HEK293 (cell line): ENCODE data around the gene VPS11.
A peak's percentile ranks its signal among the peaks of the same experiment; 100 is the strongest.

Source experiments
- GLIS1 ChIP-seq: fragments of 450-650 bp; formaldehyde crosslinking; IDR thresholded peaks from 2 replicates; pipeline ENCODE4 v1.5.1; 2016; ENCODE audit warnings: missing biosample characterization, missing genetic modification characterization
- HOXA7 ChIP-seq: sonication (generic); formaldehyde crosslinking; IDR thresholded peaks from 2 replicates; pipeline ENCODE4 v1.8.1; 2022; ENCODE audit warnings: missing genetic modification reagents, borderline replicate concordance
- HOXC10 ChIP-seq: sonication (generic); formaldehyde crosslinking; IDR thresholded peaks from 2 replicates; pipeline ENCODE4 v1.8.1; 2023; ENCODE audit warnings: mild to moderate bottlenecking, missing genetic modification reagents
- IKZF3 ChIP-seq: fragments of 450-650 bp; IDR thresholded peaks from 2 replicates; pipeline ENCODE4 v1.5.0; 2018; ENCODE audit warnings: missing biosample characterization, mild to moderate bottlenecking, missing genetic modification characterization, moderate library complexity
- KLF16 ChIP-seq: fragments of 450-650 bp; formaldehyde crosslinking; IDR thresholded peaks from 2 replicates; pipeline ENCODE4 v1.5.1; 2017; ENCODE audit warnings: missing biosample characterization, missing genetic modification characterization
- KLF8 ChIP-seq: fragments of 450-650 bp; formaldehyde crosslinking; IDR thresholded peaks from 2 replicates; pipeline ENCODE4 v1.5.1; 2016; ENCODE audit warnings: missing biosample characterization, missing genetic modification characterization
- MZF1 ChIP-seq: fragments of 450-650 bp; formaldehyde crosslinking; IDR thresholded peaks from 2 replicates; pipeline ENCODE4 v1.5.1; 2017; ENCODE audit warnings: missing biosample characterization, missing genetic modification characterization, borderline replicate concordance
- PATZ1 ChIP-seq: fragments of 450-650 bp; formaldehyde crosslinking; IDR thresholded peaks from 2 replicates; pipeline ENCODE4 v1.5.1; 2016; ENCODE audit warnings: missing biosample characterization, missing genetic modification characterization
- SCRT1 ChIP-seq: fragments of 450-650 bp; formaldehyde crosslinking; IDR thresholded peaks from 2 replicates; pipeline ENCODE4 v1.5.1; 2016; ENCODE audit warnings: missing biosample characterization, missing genetic modification characterization, borderline replicate concordance
- SP3 ChIP-seq: fragments of 450-650 bp; formaldehyde crosslinking; IDR thresholded peaks from 2 replicates; pipeline ENCODE4 v1.5.1; 2016; ENCODE audit warnings: missing biosample characterization, missing genetic modification characterization
- TCF7L2 ChIP-seq: IDR thresholded peaks from 2 replicates; pipeline ENCODE4 v1.6.1; 2011; ENCODE audit warnings: low read depth, mild to moderate bottlenecking, inconsistent platforms, low read length, moderate library complexity, borderline replicate concordance
- WT1 ChIP-seq: fragments of 450-650 bp; formaldehyde crosslinking; IDR thresholded peaks from 2 replicates; pipeline ENCODE4 v1.5.1; 2016; ENCODE audit warnings: missing biosample characterization, missing genetic modification characterization
- ZBTB17 ChIP-seq: fragments of 450-650 bp; formaldehyde crosslinking; IDR thresholded peaks from 2 replicates; pipeline ENCODE4 v1.5.1; 2016; ENCODE audit warnings: missing biosample characterization, missing genetic modification characterization
- ZFP37 ChIP-seq: fragments of 450-650 bp; formaldehyde crosslinking; IDR thresholded peaks from 2 replicates; pipeline ENCODE4 v1.5.1; 2016; ENCODE audit warnings: missing biosample characterization, missing genetic modification characterization
- ZNF10 ChIP-seq: fragments of 450-650 bp; formaldehyde crosslinking; IDR thresholded peaks from 2 replicates; pipeline ENCODE4 v1.5.1; 2017; ENCODE audit warnings: missing biosample characterization, missing genetic modification characterization
- ZNF16 ChIP-seq: fragments of 450-650 bp; formaldehyde crosslinking; IDR thresholded peaks from 2 replicates; pipeline ENCODE4 v1.5.1; 2016; ENCODE audit warnings: low read depth, missing biosample characterization, missing genetic modification characterization
- ZNF19 ChIP-seq: fragments of 450-650 bp; formaldehyde crosslinking; IDR thresholded peaks from 2 replicates; pipeline ENCODE4; 2016; ENCODE audit warnings: missing biosample characterization, missing genetic modification characterization, low read depth
- ZNF248 ChIP-seq: fragments of 450-650 bp; formaldehyde crosslinking; IDR thresholded peaks from 2 replicates; pipeline ENCODE4 v1.5.1; 2017; ENCODE audit warnings: missing biosample characterization, missing genetic modification characterization
- ZNF280D ChIP-seq: fragments of 450-650 bp; formaldehyde crosslinking; IDR thresholded peaks from 2 replicates; pipeline ENCODE4 v1.5.1; 2016; ENCODE audit warnings: missing biosample characterization, missing genetic modification characterization
- ZNF354C ChIP-seq: fragments of 450-650 bp; formaldehyde crosslinking; IDR thresholded peaks from 2 replicates; pipeline ENCODE4 v1.5.1; 2016; ENCODE audit warnings: missing biosample characterization, missing genetic modification characterization, low read depth, borderline replicate concordance
- ZNF416 ChIP-seq: fragments of 450-650 bp; formaldehyde crosslinking; IDR thresholded peaks from 2 replicates; pipeline ENCODE4 v1.5.1; 2016; ENCODE audit warnings: missing biosample characterization, missing genetic modification characterization
- ZNF571 ChIP-seq: fragments of 450-650 bp; formaldehyde crosslinking; IDR thresholded peaks from 2 replicates; pipeline ENCODE4 v1.5.0; 2017; ENCODE audit warnings: missing biosample characterization, missing genetic modification characterization
- ZNF629 ChIP-seq: fragments of 450-650 bp; formaldehyde crosslinking; IDR thresholded peaks from 2 replicates; pipeline ENCODE4 v1.5.1; 2017; ENCODE audit warnings: missing biosample characterization, missing genetic modification characterization
- ZNF776 ChIP-seq: fragments of 450-650 bp; formaldehyde crosslinking; IDR thresholded peaks from 2 replicates; pipeline ENCODE4 v1.5.0; 2017; ENCODE audit warnings: missing biosample characterization, missing genetic modification characterization, borderline replicate concordance
- ZNF843 ChIP-seq: fragments of 450-650 bp; formaldehyde crosslinking; IDR thresholded peaks from 2 replicates; pipeline ENCODE4 v1.5.1; 2016; ENCODE audit warnings: missing biosample characterization, missing genetic modification characterization
- ZXDB ChIP-seq: fragments of 450-650 bp; formaldehyde crosslinking; IDR thresholded peaks from 2 replicates; pipeline ENCODE4 v1.5.1; 2016; ENCODE audit warnings: missing biosample characterization, missing genetic modification characterization
- TF ChIP-seq, protein P1 (sequence below): fragments of 450-650 bp; formaldehyde crosslinking; IDR thresholded peaks from 2 replicates; pipeline ENCODE4 v1.5.1; 2016; ENCODE audit warnings: missing biosample characterization, missing genetic modification characterization
- TF ChIP-seq, protein P2 (sequence below): fragments of 450-650 bp; formaldehyde crosslinking; IDR thresholded peaks from 2 replicates; pipeline ENCODE4 v1.5.1; 2016; ENCODE audit warnings: missing biosample characterization, missing genetic modification characterization
- TF ChIP-seq, protein P3 (sequence below): fragments of 450-650 bp; formaldehyde crosslinking; IDR thresholded peaks from 2 replicates; pipeline ENCODE4 v1.5.1; 2017; ENCODE audit warnings: missing biosample characterization, missing genetic modification characterization
- TF ChIP-seq, protein P4 (sequence below): fragments of 450-650 bp; formaldehyde crosslinking; IDR thresholded peaks from 2 replicates; pipeline ENCODE4 v1.5.1; 2016; ENCODE audit warnings: missing biosample characterization, missing genetic modification characterization

The VPS11 gene

DNA sequence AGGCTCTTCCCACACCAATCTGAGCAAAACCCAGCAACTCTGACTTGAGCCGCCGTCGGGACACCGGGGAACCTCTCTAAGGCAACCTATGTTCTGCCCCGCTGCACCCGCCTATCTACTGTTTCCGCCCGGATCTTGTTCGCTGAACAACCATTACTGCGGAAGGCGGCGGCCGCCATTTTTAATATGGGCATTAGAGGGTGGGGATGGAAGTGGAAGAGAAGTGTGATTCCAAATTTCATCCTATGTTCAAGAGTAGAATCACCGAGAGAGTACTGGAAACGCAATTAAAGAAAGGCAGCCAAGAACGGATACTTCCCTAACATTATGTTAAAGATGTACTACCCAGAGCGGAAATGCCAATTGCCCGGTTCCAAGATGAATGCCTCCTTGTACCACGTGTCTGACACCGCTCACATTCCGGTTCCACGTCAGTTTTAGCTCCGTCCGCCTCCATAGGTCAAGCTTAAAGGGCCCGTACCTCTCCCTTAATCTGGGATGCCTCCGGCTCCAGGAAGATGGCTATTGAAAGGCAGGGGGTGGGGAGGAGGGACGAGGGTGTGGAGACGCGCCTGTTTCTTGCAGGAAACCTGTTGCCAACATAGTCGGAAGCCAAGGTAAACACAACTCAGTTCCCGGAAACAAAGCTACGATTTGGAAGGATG is 34.3 kb downstream of the VPS11 start, which contains the start of gene DPAGT1 (continued):
- TF ChIP-seq ZNF843 (tag by site-specific recombination) (peak; percentile 22; the same call in 1 of the 2 replicates), ZNF280D (tag by site-specific recombination) (no peak), ZNF571 (tag by site-specific recombination) (no peak), HOXA7 (no peak), SP3 (peak; percentile 74), ZBTB17 (tag by site-specific recombination) (peak; percentile 84), KLF16 (tag by site-specific recombination) (peak; percentile 57; the same call in 1 of the 2 replicates), ZNF16 (no peak), ZNF19 (tag by site-specific recombination) (no peak), ZNF416 (no peak), ZNF776 (tag by site-specific recombination) (no peak), IKZF3 (peak; percentile 92), ZNF629 (tag by site-specific recombination) (peak; percentile 79), ZNF354C (tag by site-specific recombination) (no peak), SCRT1 (tag by site-specific recombination) (peak; percentile 93), ZNF248 (tag by site-specific recombination) (no peak), WT1 (tag by site-specific recombination) (0 out of 2 replicates have a peak, but pooled peaks have one; percentile 25), HOXC10 (CRISPR knock-in tag) (no peak), TCF7L2 (no peak), ZFP37 (tag by site-specific recombination) (0 out of 2 replicates have a peak, but pooled peaks have one; percentile 23), PATZ1 (peak; percentile 73; the same call in 1 of the 2 replicates), ZXDB (tag by site-specific recombination) (peak; percentile 86), MZF1 (tag by site-specific recombination) (no peak), GLIS1 (tag by site-specific recombination) (no peak), KLF8 (tag by site-specific recombination) (peak; percentile 52), ZNF10 (tag by site-specific recombination) (no peak)
- TF ChIP-seq, protein P1, sequence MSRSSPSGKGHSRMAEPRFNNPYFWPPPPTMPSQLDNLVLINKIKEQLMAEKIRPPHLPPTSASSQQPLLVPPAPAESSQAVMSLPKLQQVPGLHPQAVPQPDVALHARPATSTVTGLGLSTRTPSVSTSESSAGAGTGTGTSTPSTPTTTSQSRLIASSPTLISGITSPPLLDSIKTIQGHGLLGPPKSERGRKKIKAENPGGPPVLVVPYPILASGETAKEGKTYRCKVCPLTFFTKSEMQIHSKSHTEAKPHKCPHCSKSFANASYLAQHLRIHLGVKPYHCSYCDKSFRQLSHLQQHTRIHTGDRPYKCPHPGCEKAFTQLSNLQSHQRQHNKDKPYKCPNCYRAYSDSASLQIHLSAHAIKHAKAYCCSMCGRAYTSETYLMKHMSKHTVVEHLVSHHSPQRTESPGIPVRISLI (tag by site-specific recombination): no peak
- TF ChIP-seq, protein P2, sequence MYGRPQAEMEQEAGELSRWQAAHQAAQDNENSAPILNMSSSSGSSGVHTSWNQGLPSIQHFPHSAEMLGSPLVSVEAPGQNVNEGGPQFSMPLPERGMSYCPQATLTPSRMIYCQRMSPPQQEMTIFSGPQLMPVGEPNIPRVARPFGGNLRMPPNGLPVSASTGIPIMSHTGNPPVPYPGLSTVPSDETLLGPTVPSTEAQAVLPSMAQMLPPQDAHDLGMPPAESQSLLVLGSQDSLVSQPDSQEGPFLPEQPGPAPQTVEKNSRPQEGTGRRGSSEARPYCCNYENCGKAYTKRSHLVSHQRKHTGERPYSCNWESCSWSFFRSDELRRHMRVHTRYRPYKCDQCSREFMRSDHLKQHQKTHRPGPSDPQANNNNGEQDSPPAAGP: peak; percentile 31; the same call in 1 of the 2 replicates
- TF ChIP-seq, protein P3, sequence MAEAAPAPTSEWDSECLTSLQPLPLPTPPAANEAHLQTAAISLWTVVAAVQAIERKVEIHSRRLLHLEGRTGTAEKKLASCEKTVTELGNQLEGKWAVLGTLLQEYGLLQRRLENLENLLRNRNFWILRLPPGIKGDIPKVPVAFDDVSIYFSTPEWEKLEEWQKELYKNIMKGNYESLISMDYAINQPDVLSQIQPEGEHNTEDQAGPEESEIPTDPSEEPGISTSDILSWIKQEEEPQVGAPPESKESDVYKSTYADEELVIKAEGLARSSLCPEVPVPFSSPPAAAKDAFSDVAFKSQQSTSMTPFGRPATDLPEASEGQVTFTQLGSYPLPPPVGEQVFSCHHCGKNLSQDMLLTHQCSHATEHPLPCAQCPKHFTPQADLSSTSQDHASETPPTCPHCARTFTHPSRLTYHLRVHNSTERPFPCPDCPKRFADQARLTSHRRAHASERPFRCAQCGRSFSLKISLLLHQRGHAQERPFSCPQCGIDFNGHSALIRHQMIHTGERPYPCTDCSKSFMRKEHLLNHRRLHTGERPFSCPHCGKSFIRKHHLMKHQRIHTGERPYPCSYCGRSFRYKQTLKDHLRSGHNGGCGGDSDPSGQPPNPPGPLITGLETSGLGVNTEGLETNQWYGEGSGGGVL (tag by site-specific recombination): no peak
- TF ChIP-seq, protein P4, sequence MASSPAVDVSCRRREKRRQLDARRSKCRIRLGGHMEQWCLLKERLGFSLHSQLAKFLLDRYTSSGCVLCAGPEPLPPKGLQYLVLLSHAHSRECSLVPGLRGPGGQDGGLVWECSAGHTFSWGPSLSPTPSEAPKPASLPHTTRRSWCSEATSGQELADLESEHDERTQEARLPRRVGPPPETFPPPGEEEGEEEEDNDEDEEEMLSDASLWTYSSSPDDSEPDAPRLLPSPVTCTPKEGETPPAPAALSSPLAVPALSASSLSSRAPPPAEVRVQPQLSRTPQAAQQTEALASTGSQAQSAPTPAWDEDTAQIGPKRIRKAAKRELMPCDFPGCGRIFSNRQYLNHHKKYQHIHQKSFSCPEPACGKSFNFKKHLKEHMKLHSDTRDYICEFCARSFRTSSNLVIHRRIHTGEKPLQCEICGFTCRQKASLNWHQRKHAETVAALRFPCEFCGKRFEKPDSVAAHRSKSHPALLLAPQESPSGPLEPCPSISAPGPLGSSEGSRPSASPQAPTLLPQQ (tag by site-specific recombination): peak; percentile 60; the same call in 1 of the 2 replicates
